HEK293 (cell line): Measurements from ENCODE around the gene GPATCH4.
"Not testable (repeated sequence)": the region's sequence is repeated elsewhere in the genome, so short reads cannot be mapped to it uniquely, and the experiment has no call there.

Experiments
- CTCF ChIA-PET: fragments of 350-600 bp; formaldehyde crosslinking; extraction: SDS; loops from one replicate; lab custom pipeline; 2021; ENCODE audit warnings: antibody characterized with exemption; lab: Yijun Ruan, JAX
- POLR2A ChIA-PET: fragments of 300-600 bp; formaldehyde crosslinking; extraction: SDS; loops from one replicate; lab custom pipeline; 2020; ENCODE audit warnings: antibody characterized with exemption, inconsistent platforms; lab: Yijun Ruan, JAX
- H3K27ac ChIP-seq: fragments of 200-500 bp; sonication (Bioruptor generic); 2 replicates; pipeline ENCODE4 v1.5.1; 2014; ENCODE audit warnings: low read depth, low read length, control low read depth, inconsistent platforms; ENCODE audit errors: extremely low read depth
- H3K36me3 ChIP-seq, 2 experiments: fragments of 200-500 bp in 1 of 2; sonication (Bioruptor generic) in 1 of 2; 1 replicate in 1 of 2; 2 replicates in 1 of 2; pipeline ENCODE4 v1.5.1; 2014 to 2017; ENCODE audit warnings: inconsistent platforms in 2 of 2, low read length in 2 of 2; ENCODE audit not compliant: control insufficient read depth in 2 of 2, insufficient read depth in 1 of 2
- H3K4me1 ChIP-seq: fragments of 200-500 bp; sonication (Bioruptor generic); 2 replicates; pipeline ENCODE4 v1.5.1; 2014; ENCODE audit warnings: mild to moderate bottlenecking, low read length, inconsistent platforms; ENCODE audit not compliant: control insufficient read depth, insufficient read depth
- H3K4me3 ChIP-seq: 2 replicates; pipeline ENCODE4 v1.5.1; 2011; ENCODE audit warnings: low read depth, mild to moderate bottlenecking, control low read depth, low read length, moderate library complexity
- H3K9me3 ChIP-seq: fragments of 200-500 bp; sonication (Bioruptor generic); 2 replicates; pipeline ENCODE4 v1.5.1; 2014; ENCODE audit warnings: low read depth, low read length, inconsistent platforms; ENCODE audit not compliant: control insufficient read depth, insufficient read depth
- GLIS1 ChIP-seq: fragments of 450-650 bp; formaldehyde crosslinking; IDR thresholded peaks from 2 replicates; pipeline ENCODE4 v1.5.1; 2016; ENCODE audit warnings: missing biosample characterization, missing genetic modification characterization
- HOXD13 ChIP-seq: sonication (generic); formaldehyde crosslinking; IDR thresholded peaks from 2 replicates; pipeline ENCODE4 v1.8.0; 2022; ENCODE audit warnings: missing genetic modification reagents, borderline replicate concordance
- KLF10 ChIP-seq: fragments of 450-650 bp; IDR thresholded peaks from 2 replicates; pipeline ENCODE4 v1.5.1; 2018; ENCODE audit warnings: missing biosample characterization, mild to moderate bottlenecking, missing genetic modification characterization
- KLF8 ChIP-seq: fragments of 450-650 bp; formaldehyde crosslinking; IDR thresholded peaks from 2 replicates; pipeline ENCODE4 v1.5.1; 2016; ENCODE audit warnings: missing biosample characterization, missing genetic modification characterization
- OSR2 ChIP-seq: fragments of 450-650 bp; formaldehyde crosslinking; IDR thresholded peaks from 2 replicates; pipeline ENCODE4 v1.5.1; 2016; ENCODE audit warnings: missing biosample characterization, missing genetic modification characterization
- PRDM1 ChIP-seq: fragments of 450-650 bp; formaldehyde crosslinking; IDR thresholded peaks from 2 replicates; pipeline ENCODE4; 2016; ENCODE audit warnings: missing biosample characterization, missing genetic modification characterization
- YY1 ChIP-seq: fragments of 450-650 bp; formaldehyde crosslinking; IDR thresholded peaks from 2 replicates; pipeline ENCODE4 v1.5.1; 2018; ENCODE audit warnings: missing biosample characterization, missing genetic modification characterization
- ZBTB17 ChIP-seq: fragments of 450-650 bp; formaldehyde crosslinking; IDR thresholded peaks from 2 replicates; pipeline ENCODE4 v1.5.1; 2016; ENCODE audit warnings: missing biosample characterization, missing genetic modification characterization
- ZFHX2 ChIP-seq: fragments of 450-650 bp; formaldehyde crosslinking; conservative IDR thresholded peaks from 2 replicates; pipeline ENCODE4 v1.5.1; 2016; ENCODE audit warnings: missing biosample characterization, missing genetic modification characterization
- ZNF146 ChIP-seq: fragments of 450-650 bp; formaldehyde crosslinking; IDR thresholded peaks from 2 replicates; pipeline ENCODE4 v1.5.1; 2016; ENCODE audit warnings: missing biosample characterization, missing genetic modification characterization
- ZNF155 ChIP-seq: fragments of 450-650 bp; formaldehyde crosslinking; IDR thresholded peaks from 2 replicates; pipeline ENCODE4 v1.5.1; 2016; ENCODE audit warnings: missing biosample characterization, missing genetic modification characterization
- ZNF239 ChIP-seq: fragments of 450-650 bp; formaldehyde crosslinking; IDR thresholded peaks from 2 replicates; pipeline ENCODE4 v1.5.1; 2016; ENCODE audit warnings: missing biosample characterization, missing genetic modification characterization
- ZNF292 ChIP-seq: fragments of 450-650 bp; formaldehyde crosslinking; IDR thresholded peaks from 2 replicates; pipeline ENCODE4 v1.5.1; 2016; ENCODE audit warnings: low read depth, missing biosample characterization, missing genetic modification characterization, borderline replicate concordance
- ZNF324 ChIP-seq: fragments of 450-650 bp; formaldehyde crosslinking; IDR thresholded peaks from 2 replicates; pipeline ENCODE4 v1.5.1; 2016; ENCODE audit warnings: missing biosample characterization, missing genetic modification characterization
- ZNF341 ChIP-seq: fragments of 450-650 bp; formaldehyde crosslinking; IDR thresholded peaks from 2 replicates; pipeline ENCODE4; 2016; ENCODE audit warnings: low read depth, missing biosample characterization, missing genetic modification characterization
- ZNF366 ChIP-seq: fragments of 450-650 bp; formaldehyde crosslinking; conservative IDR thresholded peaks from 2 replicates; pipeline ENCODE4 v1.5.1; 2016; ENCODE audit warnings: missing biosample characterization, missing genetic modification characterization
- ZNF530 ChIP-seq: fragments of 450-650 bp; formaldehyde crosslinking; IDR thresholded peaks from 2 replicates; pipeline ENCODE4 v1.5.1; 2016; ENCODE audit warnings: low read depth, missing biosample characterization, missing genetic modification characterization
- ZNF561 ChIP-seq: fragments of 450-650 bp; IDR thresholded peaks from 2 replicates; pipeline ENCODE4 v1.5.1; 2018; ENCODE audit warnings: missing biosample characterization, missing genetic modification characterization, borderline replicate concordance
- ZNF585B ChIP-seq: fragments of 450-650 bp; formaldehyde crosslinking; IDR thresholded peaks from 2 replicates; pipeline ENCODE4 v1.5.1; 2016; ENCODE audit warnings: missing biosample characterization, missing genetic modification characterization
- ZNF654 ChIP-seq: fragments of 450-650 bp; formaldehyde crosslinking; IDR thresholded peaks from 2 replicates; pipeline ENCODE4 v1.5.1; 2016; ENCODE audit warnings: low read depth, missing biosample characterization, missing genetic modification characterization
- ZNF660 ChIP-seq: fragments of 450-650 bp; IDR thresholded peaks from 2 replicates; pipeline ENCODE4 v1.5.1; 2018; ENCODE audit warnings: missing biosample characterization, mild to moderate bottlenecking, missing genetic modification characterization
- ZNF785 ChIP-seq: fragments of 450-650 bp; formaldehyde crosslinking; IDR thresholded peaks from 2 replicates; pipeline ENCODE4 v1.5.1; 2016; ENCODE audit warnings: missing biosample characterization, missing genetic modification characterization
- TF ChIP-seq, protein P1 (sequence below): fragments of 450-650 bp; formaldehyde crosslinking; IDR thresholded peaks from 2 replicates; pipeline ENCODE4 v1.5.1; 2016; ENCODE audit warnings: missing biosample characterization, missing genetic modification characterization
- TF ChIP-seq, protein P2 (sequence below): fragments of 450-650 bp; formaldehyde crosslinking; IDR thresholded peaks from 2 replicates; pipeline ENCODE4 v1.5.1; 2016; ENCODE audit warnings: missing biosample characterization, missing genetic modification characterization
- TF ChIP-seq, protein P3 (sequence below): fragments of 450-650 bp; formaldehyde crosslinking; IDR thresholded peaks from 2 replicates; pipeline ENCODE4 v1.5.1; 2017; ENCODE audit warnings: missing biosample characterization, missing genetic modification characterization

The GPATCH4 gene

DNA sequence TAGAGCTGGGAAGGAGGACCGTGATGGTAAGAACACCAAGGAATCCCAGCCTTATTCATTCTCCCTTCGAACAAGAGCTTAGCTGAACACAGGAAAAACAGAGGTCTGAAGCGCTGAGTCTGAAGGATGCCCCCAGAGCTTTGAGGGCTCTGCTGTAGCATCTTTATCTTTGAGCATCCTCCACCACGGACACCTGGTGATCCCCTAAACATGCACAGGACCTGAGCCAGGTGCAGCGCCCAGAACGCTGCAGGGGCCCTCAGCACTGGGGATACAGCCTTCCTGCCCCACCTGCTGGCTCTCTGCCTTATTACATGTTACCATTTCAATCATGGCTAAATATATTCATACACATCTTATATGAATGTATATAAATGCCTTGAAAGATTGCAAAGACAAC is 7.7 kb upstream of the GPATCH4 start (continued):
- TF ChIP-seq ZNF654 (tag by site-specific recombination) (peak; percentile 37; the same call in 1 of the 2 replicates), ZNF292 (tag by site-specific recombination) (no peak), ZNF530 (no peak), ZFHX2 (tag by site-specific recombination) (no peak), ZNF585B (tag by site-specific recombination) (no peak), ZNF146 (tag by site-specific recombination) (no peak), HOXD13 (CRISPR knock-in tag) (no peak), ZNF324 (tag by site-specific recombination) (no peak), OSR2 (tag by site-specific recombination) (no peak), GLIS1 (tag by site-specific recombination) (0 out of 2 replicates have a peak, but pooled peaks have one; percentile 24), ZNF155 (tag by site-specific recombination) (no peak), ZNF341 (tag by site-specific recombination) (no peak), ZNF785 (no peak), ZNF239 (no peak)
- TF ChIP-seq, protein P1, sequence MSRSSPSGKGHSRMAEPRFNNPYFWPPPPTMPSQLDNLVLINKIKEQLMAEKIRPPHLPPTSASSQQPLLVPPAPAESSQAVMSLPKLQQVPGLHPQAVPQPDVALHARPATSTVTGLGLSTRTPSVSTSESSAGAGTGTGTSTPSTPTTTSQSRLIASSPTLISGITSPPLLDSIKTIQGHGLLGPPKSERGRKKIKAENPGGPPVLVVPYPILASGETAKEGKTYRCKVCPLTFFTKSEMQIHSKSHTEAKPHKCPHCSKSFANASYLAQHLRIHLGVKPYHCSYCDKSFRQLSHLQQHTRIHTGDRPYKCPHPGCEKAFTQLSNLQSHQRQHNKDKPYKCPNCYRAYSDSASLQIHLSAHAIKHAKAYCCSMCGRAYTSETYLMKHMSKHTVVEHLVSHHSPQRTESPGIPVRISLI (tag by site-specific recombination), result no peak
- TF ChIP-seq, protein P2, sequence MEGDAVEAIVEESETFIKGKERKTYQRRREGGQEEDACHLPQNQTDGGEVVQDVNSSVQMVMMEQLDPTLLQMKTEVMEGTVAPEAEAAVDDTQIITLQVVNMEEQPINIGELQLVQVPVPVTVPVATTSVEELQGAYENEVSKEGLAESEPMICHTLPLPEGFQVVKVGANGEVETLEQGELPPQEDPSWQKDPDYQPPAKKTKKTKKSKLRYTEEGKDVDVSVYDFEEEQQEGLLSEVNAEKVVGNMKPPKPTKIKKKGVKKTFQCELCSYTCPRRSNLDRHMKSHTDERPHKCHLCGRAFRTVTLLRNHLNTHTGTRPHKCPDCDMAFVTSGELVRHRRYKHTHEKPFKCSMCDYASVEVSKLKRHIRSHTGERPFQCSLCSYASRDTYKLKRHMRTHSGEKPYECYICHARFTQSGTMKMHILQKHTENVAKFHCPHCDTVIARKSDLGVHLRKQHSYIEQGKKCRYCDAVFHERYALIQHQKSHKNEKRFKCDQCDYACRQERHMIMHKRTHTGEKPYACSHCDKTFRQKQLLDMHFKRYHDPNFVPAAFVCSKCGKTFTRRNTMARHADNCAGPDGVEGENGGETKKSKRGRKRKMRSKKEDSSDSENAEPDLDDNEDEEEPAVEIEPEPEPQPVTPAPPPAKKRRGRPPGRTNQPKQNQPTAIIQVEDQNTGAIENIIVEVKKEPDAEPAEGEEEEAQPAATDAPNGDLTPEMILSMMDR, result peak; percentile 16; the same call in 1 of the 2 replicates
- TF ChIP-seq, protein P3, sequence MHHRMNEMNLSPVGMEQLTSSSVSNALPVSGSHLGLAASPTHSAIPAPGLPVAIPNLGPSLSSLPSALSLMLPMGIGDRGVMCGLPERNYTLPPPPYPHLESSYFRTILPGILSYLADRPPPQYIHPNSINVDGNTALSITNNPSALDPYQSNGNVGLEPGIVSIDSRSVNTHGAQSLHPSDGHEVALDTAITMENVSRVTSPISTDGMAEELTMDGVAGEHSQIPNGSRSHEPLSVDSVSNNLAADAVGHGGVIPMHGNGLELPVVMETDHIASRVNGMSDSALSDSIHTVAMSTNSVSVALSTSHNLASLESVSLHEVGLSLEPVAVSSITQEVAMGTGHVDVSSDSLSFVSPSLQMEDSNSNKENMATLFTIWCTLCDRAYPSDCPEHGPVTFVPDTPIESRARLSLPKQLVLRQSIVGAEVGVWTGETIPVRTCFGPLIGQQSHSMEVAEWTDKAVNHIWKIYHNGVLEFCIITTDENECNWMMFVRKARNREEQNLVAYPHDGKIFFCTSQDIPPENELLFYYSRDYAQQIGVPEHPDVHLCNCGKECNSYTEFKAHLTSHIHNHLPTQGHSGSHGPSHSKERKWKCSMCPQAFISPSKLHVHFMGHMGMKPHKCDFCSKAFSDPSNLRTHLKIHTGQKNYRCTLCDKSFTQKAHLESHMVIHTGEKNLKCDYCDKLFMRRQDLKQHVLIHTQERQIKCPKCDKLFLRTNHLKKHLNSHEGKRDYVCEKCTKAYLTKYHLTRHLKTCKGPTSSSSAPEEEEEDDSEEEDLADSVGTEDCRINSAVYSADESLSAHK (tag by site-specific recombination), result no peak

DNA sequence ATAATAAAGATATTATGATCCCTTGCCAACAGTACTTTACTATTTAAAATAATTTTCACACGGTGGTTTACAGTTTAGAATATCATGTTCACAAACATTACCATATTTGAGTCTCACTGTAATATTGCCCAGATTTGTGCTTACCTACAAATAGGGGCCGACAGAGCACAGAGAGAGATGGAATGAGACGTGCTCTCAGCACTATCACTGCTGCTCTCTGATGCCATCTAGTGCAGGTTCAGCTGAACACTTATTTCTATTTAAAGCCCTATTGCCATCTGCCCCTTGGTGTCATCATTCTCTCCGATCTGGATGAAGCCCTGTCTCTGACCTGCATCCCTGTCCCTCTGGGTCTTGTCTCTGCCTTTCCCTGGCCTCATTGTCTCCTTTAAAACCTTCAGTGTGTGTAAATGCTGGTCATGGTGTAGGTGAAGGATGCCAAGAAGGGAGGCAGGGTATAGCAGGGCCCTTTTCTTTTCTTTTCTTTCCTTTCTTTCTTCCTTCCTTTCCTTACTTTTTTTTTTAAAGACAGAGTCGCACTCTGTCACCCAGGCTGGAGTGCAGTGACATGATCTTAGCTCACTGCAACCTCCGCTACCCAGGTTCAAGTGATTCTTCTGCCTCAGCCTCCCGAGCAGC is 6.9 kb upstream of the GPATCH4 start:
- H3K9me3 ChIP-seq, result no peaks in the 10 kb centered on the region
- no peak overlapping the region for H3K27ac ChIP-seq

DNA sequence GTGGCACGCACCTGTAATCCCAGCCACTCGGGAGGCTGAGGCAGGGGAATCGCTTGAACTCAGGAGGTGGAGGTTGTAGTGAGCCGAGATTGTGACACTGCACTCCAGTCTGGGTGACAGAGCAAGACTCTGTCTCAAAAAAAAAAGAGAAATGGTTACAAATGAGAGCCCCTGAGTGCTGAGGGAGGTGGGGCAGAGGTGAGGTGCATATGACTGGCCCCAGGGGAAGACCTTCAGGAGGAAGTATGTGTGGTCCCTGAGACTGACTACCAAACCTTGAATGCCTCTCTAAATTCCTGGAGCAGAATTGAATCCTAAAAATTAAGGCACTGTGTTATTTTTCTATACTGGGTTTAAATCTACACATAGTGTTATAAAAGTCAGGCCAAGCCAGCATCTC is 6.1 kb upstream of the GPATCH4 start:
- H3K27ac ChIP-seq, H3K36me3 ChIP-seq, POLR2A ChIA-PET, H3K4me1 ChIP-seq, H3K9me3 ChIP-seq, H3K4me3 ChIP-seq, CTCF ChIA-PET: not testable (repeated sequence)

More for the DNA sequence above, 6.9 kb upstream of the GPATCH4 start:
- H3K4me3 ChIP-seq, result no peak overlapping the region
- peak; percentile 86; the same call in 1 of the 2 replicates for TF ChIP-seq PRDM1 (tag by site-specific recombination)
- peak; percentile 78 for TF ChIP-seq ZNF366 (tag by site-specific recombination)
- TF ChIP-seq, protein P2, result peak; percentile 85
- no peak for TF ChIP-seq YY1
- peak; percentile 67; the same call in 1 of the 2 replicates for TF ChIP-seq ZNF561 (tag by site-specific recombination)
- no peak for TF ChIP-seq KLF10 (tag by site-specific recombination)
- TF ChIP-seq ZNF660 (tag by site-specific recombination), result peak; percentile 75
- peak; percentile 88 for TF ChIP-seq ZBTB17
- no peak for TF ChIP-seq KLF8 (tag by site-specific recombination)
- peak; percentile 83 for TF ChIP-seq ZNF654 (tag by site-specific recombination)
- TF ChIP-seq, all 188 proteins: peak for 7
- ChIA-PET POLR2A (no interaction called here), CTCF (interaction anchor here (0.6 to 1.8 kb wide), 33 partner anchors 8 to 1147 kb away, joined by 3 to 18 read pairs (median 4); partner anchors contain the start of genes GPATCH4, HAPLN2 and TTC24)
- H3K4me1 ChIP-seq, result no peaks in the 10 kb centered on the region
- H3K36me3 ChIP-seq, result no peaks in the 10 kb centered on the region
